Activated CD8-positive, alpha-beta memory T cell treated with anti-CD3 and anti-CD28 coated beads, Interleukin-2, amount 10 ng/mL, durations not matched to agents 7 days and 5 days (primary cell): Measurements from ENCODE around the gene SLC1A2. TPM values are rescaled to one million over a fixed set of nuclear protein-coding genes. Genes with fewer than 3 reads are reported as not detected.

Experiments used
- ATAC-seq: fragments of 150-1000 bp; cut with Tn5 transposase; one replicate; pipeline ENCODE4 v1.10.0; 2021; ENCODE audit warnings: moderate library complexity
- CTCF ChIA-PET: fragments of 350-600 bp; sonication (Branson Sonifier 250); formaldehyde crosslinking; loops from one replicate; lab custom pipeline; 2021; ENCODE audit warnings: antibody characterized with exemption; lab: Charles Lee
- DNase-seq: peaks from one replicate; pipeline ENCODE4 v3.0.0-alpha.2; 2020
- H3K27ac Mint-ChIP-seq: one replicate; pipeline ENCODE4 v1.8.0; 2021; ENCODE audit warnings: mild to moderate bottlenecking, mixed read lengths
- H3K27me3 Mint-ChIP-seq: one replicate; pipeline ENCODE4 v1.8.0; 2021; ENCODE audit warnings: mixed read lengths
- H3K36me3 Mint-ChIP-seq: one replicate; pipeline ENCODE4 v1.8.0; 2021; ENCODE audit warnings: mild to moderate bottlenecking, mixed read lengths
- H3K4me1 Mint-ChIP-seq: one replicate; pipeline ENCODE4 v1.8.0; 2021; ENCODE audit warnings: mixed read lengths
- H3K4me3 Mint-ChIP-seq: one replicate; pipeline ENCODE4 v1.8.0; 2021; ENCODE audit warnings: mild to moderate bottlenecking, moderate library complexity, mixed read lengths
- H3K9me3 Mint-ChIP-seq: one replicate; pipeline ENCODE4 v1.8.0; 2022; ENCODE audit warnings: low read depth, mixed read lengths
- total RNA-seq, 2 experiments: library from RNA; stranded (reverse); gene quantifications; one replicate each; pipeline ENCODE4 v1.2.3, GENCODE V29; 2021

Gene SLC1A2
- total RNA-seq, 2 experiments from 2014 or later = not detected

GRCh38 chr11:35363854-35364780 lies 55.2 kb downstream of the SLC1A2 start:
- Mint-ChIP-seq H3K36me3 (no peaks in the 10 kb centered on the region), H3K4me1 (no peaks in the 10 kb centered on the region), H3K27me3 (no peaks in the 10 kb centered on the region), H3K9me3 (peaks cover 2% of the 10 kb centered on the region), H3K27ac (no peak overlapping the region), H3K4me3 (no peak overlapping the region)
- DNase-seq = no peak
- CTCF ChIA-PET = interaction anchor here (0.9 kb wide), 1 partner anchor 9 kb away, joined by 4 read pairs; no protein-coding TSS in a partner anchor
- no peak for ATAC-seq

GRCh38 chr11:35363246-35363801 lies 56.0 kb downstream of the SLC1A2 start:
- no peak overlapping the region for H3K27ac Mint-ChIP-seq
- CTCF ChIA-PET = no interaction called here
- DNase-seq = no peak
- H3K4me3 Mint-ChIP-seq = no peak overlapping the region
- H3K27me3 Mint-ChIP-seq = peaks cover 4% of the 10 kb centered on the region
- ATAC-seq = no peak
- H3K9me3 Mint-ChIP-seq = peaks cover 2% of the 10 kb centered on the region
- H3K36me3 Mint-ChIP-seq = no peaks in the 10 kb centered on the region
- H3K4me1 Mint-ChIP-seq = no peaks in the 10 kb centered on the region

- no peaks in the 10 kb centered on the region for H3K4me1 Mint-ChIP-seq
- no peak overlapping the region for H3K4me3 Mint-ChIP-seq
- no peaks in the 10 kb centered on the region for H3K36me3 Mint-ChIP-seq
- CTCF ChIA-PET = no interaction called here
- peaks cover 2% of the 10 kb centered on the region for H3K9me3 Mint-ChIP-seq
- ATAC-seq (no peak), DNase-seq (no peak)
- no peak overlapping the region for H3K27ac Mint-ChIP-seq
- H3K27me3 Mint-ChIP-seq = peaks cover 4% of the 10 kb centered on the region
These were observed 56.8 kb downstream of the SLC1A2 start for GRCh38 chr11:35362521-35362980.

- ATAC-seq (no peak), DNase-seq (no peak)
- Mint-ChIP-seq H3K4me3 (no peak overlapping the region), H3K27ac (no peak overlapping the region), H3K9me3 (no peaks in the 10 kb centered on the region), H3K36me3 (no peaks in the 10 kb centered on the region), H3K4me1 (peaks cover 5% of the 10 kb centered on the region), H3K27me3 (peaks cover 4% of the 10 kb centered on the region)
- CTCF ChIA-PET = interaction anchor here (0.8 kb wide), 1 partner anchor 69 kb away, joined by 3 read pairs; no protein-coding TSS in a partner anchor
These were observed 59.3 kb downstream of the SLC1A2 start for GRCh38 chr11:35360055-35360530.

GRCh38 chr11:35359321-35360054 lies 59.9 kb downstream of the SLC1A2 start:
- Mint-ChIP-seq H3K4me3 (no peak overlapping the region), H3K27ac (no peak overlapping the region), H3K4me1 (peaks cover 5% of the 10 kb centered on the region), H3K36me3 (no peaks in the 10 kb centered on the region), H3K27me3 (peaks cover 4% of the 10 kb centered on the region), H3K9me3 (no peaks in the 10 kb centered on the region)
- CTCF ChIA-PET = interaction anchor here (0.8 kb wide), 1 partner anchor 69 kb away, joined by 3 read pairs; no protein-coding TSS in a partner anchor
- ATAC-seq (no peak), DNase-seq (no peak)

- Mint-ChIP-seq H3K9me3 (no peaks in the 10 kb centered on the region), H3K4me1 (peaks cover 5% of the 10 kb centered on the region), H3K4me3 (no peak overlapping the region), H3K27ac (no peak overlapping the region), H3K36me3 (no peaks in the 10 kb centered on the region), H3K27me3 (peaks cover 4% of the 10 kb centered on the region)
- DNase-seq (no peak), ATAC-seq (no peak)
- CTCF ChIA-PET = no interaction called here
These were observed 61.0 kb downstream of the SLC1A2 start for GRCh38 chr11:35358391-35358790.

- DNase-seq (no peak), ATAC-seq (no peak)
- Mint-ChIP-seq H3K27ac (no peak overlapping the region), H3K9me3 (no peaks in the 10 kb centered on the region), H3K27me3 (peaks cover 4% of the 10 kb centered on the region), H3K4me1 (peaks cover 5% of the 10 kb centered on the region), H3K36me3 (no peaks in the 10 kb centered on the region), H3K4me3 (no peak overlapping the region)
- CTCF ChIA-PET = no interaction called here
These were observed 61.4 kb downstream of the SLC1A2 start for GRCh38 chr11:35357923-35358322.

GRCh38 chr11:35355102-35355749 lies 64.1 kb downstream of the SLC1A2 start:
- H3K9me3 Mint-ChIP-seq = no peaks in the 10 kb centered on the region
- no peaks in the 10 kb centered on the region for H3K36me3 Mint-ChIP-seq
- H3K4me1 Mint-ChIP-seq = peaks cover 5% of the 10 kb centered on the region
- H3K27me3 Mint-ChIP-seq = peaks cover 4% of the 10 kb centered on the region
- no peak overlapping the region for H3K4me3 Mint-ChIP-seq
- DNase-seq (no peak), ATAC-seq (no peak)
- H3K27ac Mint-ChIP-seq = no peak overlapping the region
- CTCF ChIA-PET = interaction anchor here (0.9 to 1.0 kb wide), 2 partner anchors 9 to 37 kb away, joined by 3 to 4 read pairs; no protein-coding TSS in a partner anchor

GRCh38 chr11:35354644-35355043 lies 64.7 kb downstream of the SLC1A2 start:
- H3K4me1 Mint-ChIP-seq = peaks cover 5% of the 10 kb centered on the region
- peaks cover 4% of the 10 kb centered on the region for H3K27me3 Mint-ChIP-seq
- CTCF ChIA-PET = no interaction called here
- H3K4me3 Mint-ChIP-seq = no peak overlapping the region
- H3K9me3 Mint-ChIP-seq = no peaks in the 10 kb centered on the region
- ATAC-seq (no peak), DNase-seq (no peak)
- H3K27ac Mint-ChIP-seq = no peak overlapping the region
- H3K36me3 Mint-ChIP-seq = no peaks in the 10 kb centered on the region

- no peak for ATAC-seq
These were observed 67.1 kb downstream of the SLC1A2 start for GRCh38 chr11:35352077-35352888.

GRCh38 chr11:35349897-35350296 lies 69.5 kb downstream of the SLC1A2 start:
- no peaks in the 10 kb centered on the region for H3K36me3 Mint-ChIP-seq
- ATAC-seq = no peak
- CTCF ChIA-PET = no interaction called here

More at GRCh38 chr11:35352077-35352888, 67.1 kb downstream of the SLC1A2 start:
- DNase-seq = no peak
- Mint-ChIP-seq H3K9me3 (no peaks in the 10 kb centered on the region), H3K36me3 (no peaks in the 10 kb centered on the region), H3K4me1 (peaks cover 13% of the 10 kb centered on the region), H3K27me3 (no peaks in the 10 kb centered on the region), H3K4me3 (no peak overlapping the region), H3K27ac (no peak overlapping the region)
- CTCF ChIA-PET = interaction anchor here (1.1 to 1.3 kb wide), 2 partner anchors 411 to 461 kb away, joined by 3 read pairs; no protein-coding TSS in a partner anchor

More at GRCh38 chr11:35349897-35350296, 69.5 kb downstream of the SLC1A2 start:
- Mint-ChIP-seq H3K9me3 (no peaks in the 10 kb centered on the region), H3K27me3 (no peaks in the 10 kb centered on the region), H3K4me1 (peaks cover 12% of the 10 kb centered on the region), H3K27ac (no peak overlapping the region), H3K4me3 (no peak overlapping the region)
- DNase-seq = no peak
